ENCODE data around the gene COL1A1. TPM values are rescaled to one million over a fixed set of nuclear protein-coding genes. Genes with fewer than 3 reads are reported as not detected.

The COL1A1 gene
- total and polyA plus RNA-seq, 2 of the 13 experiments (the other 11 are each of a cell fraction or from before 2014, with no cell fraction given): 0.05 TPM; not detected in 1

- TF ChIP-seq XRCC5 (optimal IDR thresholded peaks at IDR 0.05; ENCODE audit: low read length) (peak; percentile 84), GMEB2 (CRISPR knock-in tag; IDR thresholded peaks at IDR 0.05; ENCODE audit: low read depth) (no peak), ZNF329 (CRISPR knock-in tag; IDR thresholded peaks at IDR 0.05; ENCODE audit: low read depth) (no peak), TBL1XR1 (IDR thresholded peaks at IDR 0.05; ENCODE audit: borderline replicate concordance, low read length, partially characterized antibody) (no peak), TIGD3 (CRISPR knock-in tag; IDR thresholded peaks at IDR 0.05; ENCODE audit: borderline replicate concordance) (no peak), SP140L (CRISPR knock-in tag; IDR thresholded peaks at IDR 0.05; ENCODE audit: borderline replicate concordance) (no peak), RFXANK (CRISPR knock-in tag; IDR thresholded peaks at IDR 0.05) (no peak), ZNF143 (CRISPR knock-in tag; IDR thresholded peaks at IDR 0.05) (0 out of 2 replicates have a peak, but pooled peaks have one; percentile 21), EHMT2 (IDR thresholded peaks at IDR 0.05; ENCODE audit: borderline replicate concordance, low read depth, low read length) (no peak), NRL (CRISPR knock-in tag; IDR thresholded peaks at IDR 0.05; ENCODE audit: borderline replicate concordance) (0 out of 2 replicates have a peak, but pooled peaks have one; percentile 33), FOXK2 (IDR thresholded peaks at IDR 0.05) (no peak), SRSF4 (IDR thresholded peaks at IDR 0.05; ENCODE audit: low read depth, low read length, poor library complexity, severe bottlenecking) (no peak), ISL2 (CRISPR knock-in tag; IDR thresholded peaks at IDR 0.05) (no peak), SALL1 (CRISPR knock-in tag; IDR thresholded peaks at IDR 0.05) (peak; percentile 64), PRDM15 (CRISPR knock-in tag; IDR thresholded peaks at IDR 0.05) (no peak), FOSL2 (CRISPR knock-in tag; IDR thresholded peaks at IDR 0.05) (peak; percentile 49), HNF4A (CRISPR knock-in tag; IDR thresholded peaks at IDR 0.05) (no peak; the same call in 1 of the 2 replicates), NFE2 (CRISPR knock-in tag; IDR thresholded peaks at IDR 0.05) (no peak), HCFC1 (IDR thresholded peaks at IDR 0.05; ENCODE audit: low read depth, low read length) (no peak), HMGXB4 (CRISPR knock-in tag; IDR thresholded peaks at IDR 0.05; ENCODE audit: borderline replicate concordance in 1 of 2, low read depth in 1 of 2) (peak; percentile 56 to 58; a peak in 1 of 4 replicates)
These were observed 61.2 kb downstream of the COL1A1 start (continued) for GRCh38 chr17:50139950-50140885.
